22Rv1 (cell line): ENCODE measurements around the gene ANKS1B.

Experiments used
- CTCF ChIP-seq: fragments of 450-650 bp; IDR thresholded peaks from 2 replicates; pipeline ENCODE4 v1.5.1; 2017; ENCODE audit warnings: mild to moderate bottlenecking
- ZFX ChIP-seq: fragments of 450-650 bp; IDR thresholded peaks from 2 replicates; pipeline ENCODE4 v1.6.1; 2017; ENCODE audit warnings: antibody characterized with exemption, borderline replicate concordance

GRCh38 chr12:99136516-99136915 is 848.2 kb downstream of the ANKS1B start:
- TF ChIP-seq ZFX (no peak), CTCF (no peak)
